ENCODE results near the gene UGDH.
"Not testable (repeated sequence)": the region's sequence is repeated elsewhere in the genome, so short reads cannot be mapped to it uniquely, and the experiment has no call there.

The UGDH gene

GRCh38 chr4:39494354-39494753 is 32.9 kb downstream of the UGDH start:
- DNase-seq (ENCODE audit: low spot score), result no peak

- no peak for DNase-seq (ENCODE audit: low spot score)
These were observed 36.9 kb downstream of the UGDH start for GRCh38 chr4:39490322-39490721.

GRCh38 chr4:39486221-39486804 is 40.9 kb downstream of the UGDH start:
- DNase-seq (ENCODE audit: low spot score), result no peak

- DNase-seq (ENCODE audit: low spot score), result no peak
These were observed 42.5 kb downstream of the UGDH start for GRCh38 chr4:39484582-39485272.

GRCh38 chr4:39480902-39481695 is 46.1 kb downstream of the UGDH start:
- DNase-seq (ENCODE audit: low spot score), result no peak

- no peak for DNase-seq (ENCODE audit: low spot score)
These were observed 47.0 kb downstream of the UGDH start for GRCh38 chr4:39480251-39480650.

- DNase-seq (ENCODE audit: low spot score), result peak; percentile 21
These were observed 50.9 kb downstream of the UGDH start for GRCh38 chr4:39476187-39476895.

- no peak for DNase-seq (ENCODE audit: low spot score)
These were observed 54.8 kb downstream of the UGDH start for GRCh38 chr4:39472396-39472795.

GRCh38 chr4:39470402-39470801 is 56.8 kb downstream of the UGDH start:
- no peak for DNase-seq (ENCODE audit: low spot score)

GRCh38 chr4:39469429-39470077 is 57.7 kb downstream of the UGDH start:
- DNase-seq (ENCODE audit: low spot score), result peak; percentile 73

GRCh38 chr4:39467464-39467863 is 59.8 kb downstream of the UGDH start:
- no peak for DNase-seq (ENCODE audit: low spot score)

GRCh38 chr4:39466747-39467146 is 60.5 kb downstream of the UGDH start:
- no peak for DNase-seq (ENCODE audit: low spot score)

- DNase-seq (ENCODE audit: low spot score), result no peak
These were observed 62.2 kb downstream of the UGDH start for GRCh38 chr4:39464886-39465501.

- peak; percentile 97 for DNase-seq (ENCODE audit: low spot score)
These were observed 68.5 kb downstream of the UGDH start, which contains the start of the genes LIAS and RPL9 for GRCh38 chr4:39458505-39459300. TSS of gene LIAS (plus strand) at chr4:39459056. CDS start at chr4:39459118, 62 bp downstream. TSS of gene RPL9 (minus strand) at chr4:39458922. CDS start at chr4:39458439, 483 bp downstream.

- DNase-seq (ENCODE audit: low spot score), result not testable (repeated sequence)
These were observed 69.1 kb downstream of the UGDH start for GRCh38 chr4:39458161-39458504.

- DNase-seq (ENCODE audit: low spot score), result no peak
These were observed 70.1 kb downstream of the UGDH start for GRCh38 chr4:39456946-39457763.

GRCh38 chr4:39455486-39455885 is 71.8 kb downstream of the UGDH start:
- no peak for DNase-seq (ENCODE audit: low spot score)

- DNase-seq (ENCODE audit: low spot score), result no peak
These were observed 73.5 kb downstream of the UGDH start for GRCh38 chr4:39453738-39454137.

- no peak for DNase-seq (ENCODE audit: low spot score)
These were observed 74.2 kb downstream of the UGDH start for GRCh38 chr4:39452860-39453587.

Measured in putamen (tissue), 1 donor.